Measurements from ENCODE around the gene SAYSD1.

SAYSD1 gene

GRCh38 chr6:39077882-39078594 lies 36.9 kb downstream of the SAYSD1 start:
- DNase-seq: no peak

DNA sequence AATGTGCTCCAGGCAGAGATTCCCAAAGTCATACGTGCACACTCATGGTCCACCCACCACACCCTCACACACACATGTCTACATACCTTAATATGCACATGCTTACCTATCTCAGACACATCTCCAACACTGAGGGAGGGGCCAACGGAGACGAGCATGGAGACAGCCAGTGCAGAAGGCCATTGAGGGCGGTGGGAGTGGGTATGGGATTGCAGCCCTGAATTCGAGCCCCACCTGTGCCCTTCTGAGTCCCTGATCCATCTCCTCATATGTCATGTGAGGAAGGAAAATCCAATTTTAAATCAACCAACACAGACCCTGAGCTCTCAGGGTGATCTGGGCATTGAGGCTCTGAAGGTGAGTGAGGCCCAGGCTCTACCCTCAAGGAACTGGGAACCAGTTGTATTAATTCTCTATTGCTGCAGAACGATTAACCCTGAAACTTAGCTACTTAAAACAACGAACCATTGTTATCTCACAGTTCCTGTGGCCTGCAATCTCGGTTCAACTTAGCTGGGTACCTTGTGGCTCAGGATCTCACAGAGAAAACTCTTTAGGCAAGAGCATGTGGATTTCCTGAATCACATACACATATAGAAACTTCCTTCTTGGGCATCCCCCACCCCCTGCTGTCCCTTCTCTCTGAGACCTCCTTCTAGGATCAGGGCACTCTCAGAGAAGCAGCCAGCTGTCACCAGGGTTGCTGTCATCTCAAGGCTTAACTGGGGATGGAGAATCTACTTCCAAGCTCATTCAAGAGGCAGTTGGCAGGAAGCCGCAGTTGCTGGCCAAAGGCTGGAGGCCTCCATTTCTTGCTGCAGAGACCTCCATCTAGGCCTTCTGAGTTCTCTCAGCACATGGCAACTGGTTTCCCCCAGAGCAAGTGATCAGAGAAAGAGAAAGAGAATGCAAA lies 38.1 kb downstream of the SAYSD1 start:
- DNase-seq: no peak

- no peak for DNase-seq
These were observed 39.0 kb downstream of the SAYSD1 start for GRCh38 chr6:39075807-39076622.

- DNase-seq: no peak
These were observed 39.8 kb downstream of the SAYSD1 start for GRCh38 chr6:39075010-39075686.

DNA sequence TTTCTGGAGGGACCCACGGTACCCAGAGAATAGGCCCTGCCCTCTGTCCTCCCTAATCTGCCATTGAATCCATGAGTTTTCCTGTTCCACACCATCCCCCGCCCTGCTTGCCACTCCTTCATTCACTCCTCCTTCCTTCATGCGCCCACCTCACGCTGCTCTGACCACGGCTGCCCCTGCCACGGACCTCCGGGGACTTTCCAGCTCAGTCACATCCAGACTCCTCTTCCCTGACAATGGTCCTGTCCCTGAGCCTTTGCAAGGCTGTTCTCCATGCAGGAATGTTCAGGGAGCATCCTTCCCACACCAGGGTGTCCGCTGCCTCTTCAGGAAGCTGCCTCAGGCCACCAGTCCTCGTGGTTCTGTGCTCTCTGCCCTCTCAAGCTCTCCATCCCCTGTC lies 40.5 kb downstream of the SAYSD1 start:
- no peak for DNase-seq

DNA sequence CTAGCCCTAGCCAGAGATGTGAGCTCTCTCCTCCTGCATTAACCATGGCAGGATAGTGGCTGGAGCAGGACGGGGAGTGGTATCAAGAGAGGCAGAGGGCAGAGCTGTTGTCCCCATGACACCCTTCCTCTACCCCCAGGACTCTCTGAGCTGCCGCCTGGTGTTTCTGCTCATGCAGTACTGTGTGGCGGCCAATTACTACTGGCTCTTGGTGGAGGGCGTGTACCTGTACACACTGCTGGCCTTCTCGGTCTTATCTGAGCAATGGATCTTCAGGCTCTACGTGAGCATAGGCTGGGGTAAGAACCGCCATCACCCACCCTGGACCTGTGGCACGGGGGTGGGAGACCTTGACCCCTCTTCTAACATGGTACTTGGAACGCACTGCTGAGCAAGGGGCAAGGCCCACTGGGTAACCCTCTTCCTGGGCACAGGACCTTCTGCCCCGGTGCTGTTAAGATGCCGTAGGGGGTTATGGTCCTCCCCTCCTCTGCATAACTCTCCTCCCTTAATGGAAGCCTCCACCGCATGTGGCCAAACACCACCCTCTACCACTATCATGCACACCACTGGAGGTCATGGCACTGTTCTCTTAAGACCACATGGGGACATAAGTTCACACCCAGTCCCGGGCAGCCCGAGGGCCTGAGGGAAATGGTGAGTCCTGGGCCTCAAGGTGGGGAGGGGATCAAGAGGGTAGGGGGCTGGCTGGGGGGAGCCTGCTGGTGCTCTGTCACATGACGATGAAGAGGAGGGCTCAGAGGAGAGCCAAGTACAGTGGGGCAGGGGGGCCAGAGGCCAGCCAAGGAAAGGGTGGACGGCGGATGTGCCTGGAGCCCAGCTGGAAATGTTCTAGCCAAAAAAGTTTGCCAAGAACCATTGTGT lies 41.3 kb downstream of the SAYSD1 start:
- no peak for DNase-seq

DNA sequence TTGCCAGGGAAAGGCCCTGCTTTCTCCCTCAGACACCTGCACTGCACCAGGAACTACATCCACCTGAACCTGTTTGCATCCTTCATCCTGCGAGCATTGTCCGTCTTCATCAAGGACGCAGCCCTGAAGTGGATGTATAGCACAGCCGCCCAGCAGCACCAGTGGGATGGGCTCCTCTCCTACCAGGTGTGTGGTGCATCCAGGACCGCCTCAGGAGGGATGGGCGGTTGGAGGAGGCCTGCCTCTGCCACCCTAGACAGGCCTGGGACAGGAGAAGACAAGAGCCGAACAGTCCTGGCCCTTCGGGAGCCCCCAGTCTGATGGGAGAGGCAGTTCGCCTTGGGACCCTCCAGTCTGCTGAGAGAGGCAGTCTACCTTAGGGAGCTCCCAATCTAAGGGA lies 42.2 kb downstream of the SAYSD1 start:
- DNase-seq: no peak

DNA sequence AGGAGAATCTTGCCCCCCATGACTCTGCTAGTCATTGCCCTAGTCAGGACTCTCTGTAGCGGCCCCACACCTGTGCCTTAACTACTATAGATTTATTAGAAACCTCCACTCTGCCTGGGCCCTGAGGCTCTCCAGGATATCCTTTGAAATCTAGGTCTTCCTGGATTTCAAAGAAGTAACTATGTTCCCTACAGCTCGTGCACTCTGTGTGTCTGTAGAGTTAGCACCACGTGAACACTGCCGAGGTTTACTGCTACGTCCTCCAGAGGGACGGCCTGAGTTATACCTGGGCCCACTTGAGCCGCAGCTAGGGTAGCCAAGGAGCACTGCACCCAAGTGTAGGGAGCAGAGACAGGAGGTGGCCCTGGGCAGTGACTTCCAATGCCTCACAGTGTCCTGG lies 46.6 kb downstream of the SAYSD1 start:
- no peak for DNase-seq

DNA sequence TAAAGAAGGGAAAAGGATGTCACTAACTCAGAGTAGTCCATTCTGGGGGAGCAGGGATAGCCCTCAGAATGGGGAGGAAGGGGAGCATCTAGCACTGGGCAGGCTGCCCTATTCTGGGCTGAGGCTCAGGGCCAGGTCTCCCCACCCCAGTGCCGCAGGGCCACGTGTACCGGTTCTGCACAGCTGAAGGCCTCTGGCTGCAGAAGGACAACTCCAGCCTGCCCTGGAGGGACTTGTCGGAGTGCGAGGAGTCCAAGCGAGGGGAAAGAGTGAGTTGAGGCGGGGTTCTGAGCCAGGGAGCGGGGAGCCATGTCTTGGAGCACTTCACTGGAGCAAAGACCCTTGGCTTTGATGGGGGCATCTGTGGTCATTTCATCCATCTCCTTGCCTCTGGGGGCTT lies 49.4 kb downstream of the SAYSD1 start:
- DNase-seq: no peak

DNA sequence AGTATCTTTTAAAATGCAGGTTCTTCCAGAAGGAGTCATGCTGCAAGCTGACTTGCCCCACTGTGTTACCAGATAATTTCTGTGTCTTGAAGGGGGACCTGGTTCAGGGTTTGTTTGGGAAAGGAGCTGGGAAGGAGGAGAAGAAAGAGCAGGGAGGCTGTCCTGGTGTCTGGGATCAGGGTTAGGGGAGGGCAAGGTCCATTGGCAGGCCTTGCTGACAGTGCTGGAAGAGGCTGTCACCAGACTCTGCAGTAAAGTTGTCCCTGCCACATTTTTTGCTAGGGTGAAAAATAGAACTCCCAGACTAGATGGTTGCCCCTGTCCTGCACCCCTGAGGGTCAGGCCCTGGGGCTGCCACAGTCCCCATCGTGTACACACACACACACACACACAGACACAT lies 51.5 kb downstream of the SAYSD1 start:
- DNase-seq: no peak

- no peak for DNase-seq
These were observed 52.8 kb downstream of the SAYSD1 start for GRCh38 chr6:39062014-39062740.

- DNase-seq: no peak
These were observed 53.4 kb downstream of the SAYSD1 start for GRCh38 chr6:39061588-39061987.

DNA sequence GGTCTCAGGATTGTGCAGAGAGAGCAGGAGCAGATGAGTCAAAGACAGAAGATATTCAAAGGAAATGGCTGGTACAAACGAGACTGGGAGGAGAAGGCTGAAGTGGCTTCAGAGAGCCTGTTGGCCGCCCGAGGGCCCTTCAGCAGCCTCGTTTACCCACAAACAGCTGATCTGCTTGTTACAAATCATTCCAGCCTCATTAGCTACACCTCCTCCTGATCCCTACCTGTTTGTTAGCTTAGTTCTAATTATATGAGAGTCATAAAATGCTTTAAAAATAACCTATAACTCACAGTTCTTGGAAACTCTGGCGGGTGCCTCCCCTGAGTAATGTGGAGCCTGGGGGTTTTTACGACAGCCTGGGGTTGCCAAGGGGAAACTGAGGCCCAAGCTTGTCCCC lies 53.8 kb downstream of the SAYSD1 start:
- peak; percentile 88 for DNase-seq

DNA sequence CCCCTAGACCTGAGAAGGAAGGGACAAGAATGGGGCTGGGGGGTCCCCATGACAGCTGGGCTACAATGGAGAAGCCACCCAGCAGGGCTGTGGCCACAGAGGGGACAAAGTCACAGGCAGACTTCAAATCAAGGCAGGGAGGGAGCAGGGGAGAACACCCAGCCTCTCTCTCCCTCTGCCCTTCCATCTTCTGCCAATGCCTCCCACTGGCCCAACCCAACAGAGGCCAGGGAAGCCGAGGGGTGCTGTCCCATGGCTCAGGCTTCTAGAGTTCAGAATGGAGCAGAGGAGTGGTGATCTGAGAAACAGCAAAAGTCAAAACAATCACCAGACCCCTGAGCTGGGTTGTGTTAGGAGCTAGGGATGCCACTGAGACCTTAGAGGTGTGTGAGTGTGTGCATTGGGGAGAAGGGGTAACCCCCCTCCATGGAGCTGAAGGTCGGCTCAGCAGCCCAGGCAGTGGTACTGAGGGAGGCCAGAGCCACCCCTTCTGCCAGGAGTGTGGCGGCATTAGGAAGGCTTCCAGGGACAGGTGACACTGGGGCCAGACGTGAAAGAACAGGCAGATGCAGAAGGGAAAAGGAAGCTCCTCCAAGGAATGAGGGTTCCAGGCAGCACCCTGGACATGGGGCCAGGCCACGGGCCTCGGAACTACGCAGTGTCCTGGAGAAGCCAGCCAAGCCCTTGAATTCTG lies 54.4 kb downstream of the SAYSD1 start:
- no peak for DNase-seq

DNA sequence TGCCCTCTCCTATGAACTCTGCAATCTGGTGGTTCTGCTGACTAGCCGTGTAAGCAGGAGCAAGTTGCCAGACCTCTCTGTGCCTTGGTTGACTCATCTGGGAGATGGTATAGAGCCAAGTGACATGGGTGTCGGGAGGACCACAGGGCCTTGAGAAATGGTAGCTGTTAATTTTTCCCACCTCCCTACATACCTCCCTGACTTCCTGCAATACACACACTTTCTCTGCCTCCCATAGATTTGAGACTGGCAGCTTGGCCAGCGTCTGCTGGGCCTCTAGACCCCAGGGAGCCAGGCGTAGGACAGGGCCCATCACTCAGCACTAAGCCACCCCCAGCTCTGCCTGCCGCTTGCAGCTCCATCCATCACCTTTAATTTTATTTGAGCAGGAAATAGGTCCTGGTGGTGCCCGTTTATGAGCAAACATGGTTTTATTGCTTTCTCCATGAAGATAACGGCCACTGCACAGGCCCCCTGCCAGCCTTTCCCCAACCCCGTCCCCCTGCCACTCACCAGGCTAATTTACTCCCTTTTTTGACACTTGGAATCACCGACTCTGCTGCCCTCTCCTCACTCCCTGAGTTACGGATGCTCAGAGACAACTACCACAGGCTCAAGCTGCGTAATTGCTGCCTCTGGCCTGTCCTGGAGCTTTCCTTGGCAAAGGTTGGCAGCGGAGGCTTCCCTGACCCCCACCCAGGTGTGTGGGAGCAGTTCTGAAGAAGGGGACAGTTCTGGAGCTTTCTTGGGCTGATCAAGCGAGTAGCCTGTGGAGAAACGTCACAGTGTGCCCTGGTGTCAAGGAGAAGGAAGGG lies 55.3 kb downstream of the SAYSD1 start:
- no peak for DNase-seq

DNA sequence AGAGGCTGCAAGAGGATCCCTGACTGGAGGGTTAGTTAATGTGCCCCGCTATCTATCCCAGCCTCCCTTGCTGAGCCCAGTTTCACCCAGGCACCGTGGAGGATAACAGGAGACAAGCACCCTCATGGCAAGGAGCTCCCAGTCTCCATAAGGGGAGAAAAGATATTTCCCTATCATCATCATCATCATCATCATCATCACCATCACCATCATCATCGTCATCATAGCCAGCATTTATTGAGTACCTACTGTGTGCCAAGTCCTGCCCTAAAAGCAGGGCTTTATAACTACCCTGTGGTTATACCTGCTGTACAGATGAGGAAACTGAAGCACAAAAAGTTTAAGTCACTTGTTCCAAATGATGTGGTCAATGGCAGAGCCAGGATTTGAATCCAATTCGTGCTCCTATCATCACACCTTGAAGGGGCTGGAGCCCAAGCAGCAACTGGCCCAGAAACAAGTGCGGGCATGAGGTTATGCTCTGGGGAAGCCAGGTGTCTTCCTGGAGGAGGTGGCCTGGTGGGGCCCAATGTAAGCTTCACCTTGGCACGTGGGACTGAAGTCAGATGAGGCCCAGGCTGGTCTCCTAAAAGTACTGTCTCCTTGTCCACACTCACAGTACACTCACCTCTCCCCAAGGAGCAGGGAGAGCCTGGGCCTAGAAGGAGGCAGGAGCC lies 56.4 kb downstream of the SAYSD1 start:
- DNase-seq: no peak

GRCh38 chr6:39057251-39058155 lies 57.5 kb downstream of the SAYSD1 start:
- no peak for DNase-seq

DNA sequence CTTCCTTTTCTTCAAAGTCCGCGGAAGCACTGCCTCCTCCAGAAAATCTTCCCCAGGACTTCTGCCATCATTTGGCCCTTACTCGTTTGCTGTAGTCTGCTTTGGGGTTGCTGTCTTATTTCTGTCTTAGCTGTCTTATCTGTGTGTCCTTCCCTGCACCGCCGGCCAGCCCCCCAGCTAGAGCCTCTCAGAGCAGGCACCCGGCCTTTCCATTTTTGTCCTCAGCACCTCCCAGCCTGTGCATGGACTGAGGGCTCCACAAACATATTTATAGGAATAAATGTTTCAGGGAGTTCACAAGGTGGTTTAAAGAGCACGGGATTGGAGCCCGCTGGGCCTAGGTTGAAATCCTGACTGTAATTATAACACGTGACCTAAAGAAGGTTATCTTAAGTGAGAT lies 58.3 kb downstream of the SAYSD1 start:
- DNase-seq: no peak

Data from DMS79 treated with DMSO at 0.1 percent for 48 hours (cell line).